T47D (cell line): ENCODE measurements around the gene MR1.

ENCODE experiments used
- DNase-seq, 2 experiments: peaks; one replicate each; pipeline versions ENCODE4 v3.0.0 to v3.0.0-alpha.2; 2011 to 2012; ENCODE audit warnings: low read depth in 1 of 2, low spot score in 1 of 2
- JUND ChIP-seq: IDR thresholded peaks from 2 replicates; pipeline ENCODE4 v1.6.1; 2012; ENCODE audit warnings: low read depth
- in situ Hi-C: cut with HindIII; loops from 2 replicates; pipeline ENCODE4 v1.10.0; 2016; ENCODE audit warnings: low sequenced_read_pairs, low pct_unique_long_range_greater_than_20kb

Gene MR1

DNA sequence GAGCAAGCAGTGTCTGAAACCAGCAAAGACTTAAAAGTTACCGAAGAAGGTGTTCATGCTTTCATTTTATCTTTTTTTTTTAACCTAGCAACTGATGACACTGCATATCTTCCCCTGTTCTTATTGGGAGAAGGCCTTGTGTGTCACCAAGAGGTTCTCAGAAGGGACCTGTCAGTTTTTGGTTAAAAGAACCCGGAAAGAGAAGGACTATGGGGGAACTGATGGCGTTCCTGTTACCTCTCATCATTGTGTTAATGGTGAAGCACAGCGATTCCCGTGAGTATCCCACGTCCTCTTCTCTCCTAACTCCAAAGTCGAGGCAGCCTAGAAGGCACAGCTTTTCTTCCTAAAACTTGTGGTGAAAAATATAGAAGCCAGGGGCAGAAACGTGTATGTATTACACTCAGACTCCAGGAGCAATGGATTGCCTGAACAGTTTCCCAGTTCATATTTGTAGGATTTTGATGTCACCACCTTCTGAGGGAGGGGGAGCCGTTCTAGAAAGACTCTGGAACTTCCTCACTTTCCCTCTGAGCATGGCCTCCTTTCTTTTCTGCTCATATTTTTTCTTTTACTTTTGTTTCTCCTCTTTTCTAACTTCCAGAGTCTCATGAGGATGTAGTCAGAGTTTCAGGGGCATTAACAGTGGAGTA is at the start of gene MR1:
MR1 (plus strand) TSS at position 185 of the 653 bp plus-strand sequence; CDS start at position 210, 25 bp downstream.
- in situ Hi-C loops: no loop called here
- peak; percentile 75 to 94 for DNase-seq
- no peak for TF ChIP-seq JUND

DNA sequence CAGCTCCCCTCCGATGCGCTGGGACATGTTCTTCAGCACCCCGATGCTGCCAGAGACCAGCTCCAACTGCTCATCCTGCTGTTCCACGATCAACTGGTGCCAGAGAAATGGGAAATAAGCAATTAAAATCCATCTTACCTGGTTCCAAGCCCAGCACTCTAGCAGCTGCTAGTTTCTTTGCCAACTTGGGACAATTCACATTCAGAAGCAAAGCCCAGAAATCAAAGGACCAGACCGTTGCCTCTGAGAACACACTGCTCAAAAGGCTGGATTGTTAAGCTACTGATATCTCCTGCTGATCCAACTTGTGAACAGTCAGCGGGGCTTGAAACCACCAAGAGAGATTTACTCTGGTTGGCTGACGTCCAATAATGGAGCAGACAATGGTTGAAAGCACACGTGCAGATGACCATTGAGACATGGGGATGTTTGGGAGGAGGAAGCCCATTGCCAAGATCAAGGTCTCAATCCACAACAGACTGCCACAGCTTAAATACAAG is 45.5 kb upstream of the MR1 start:
- no peak for TF ChIP-seq JUND
- DNase-seq: no peak
- in situ Hi-C loops: no loop called here

DNA sequence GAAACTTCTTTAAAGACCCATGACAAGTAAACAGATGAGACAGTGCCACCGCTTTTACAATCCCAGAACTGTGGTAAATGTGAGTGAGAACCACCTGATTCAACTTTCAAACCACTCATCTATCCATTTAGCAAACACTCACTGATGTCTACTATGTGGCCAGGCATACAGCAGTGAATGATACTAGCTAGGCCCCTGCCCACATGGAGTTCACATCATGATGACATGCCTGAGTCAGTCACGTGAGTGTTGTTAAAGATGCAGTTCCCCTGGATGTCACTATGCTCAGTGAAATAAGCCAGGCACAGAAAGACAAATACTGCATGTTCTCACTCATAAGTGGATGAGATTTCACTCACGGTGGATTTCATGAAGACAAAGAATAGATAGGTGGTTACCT is 39.5 kb upstream of the MR1 start:
- TF ChIP-seq JUND: no peak
- no peak for DNase-seq
- in situ Hi-C loops: no loop called here

DNA sequence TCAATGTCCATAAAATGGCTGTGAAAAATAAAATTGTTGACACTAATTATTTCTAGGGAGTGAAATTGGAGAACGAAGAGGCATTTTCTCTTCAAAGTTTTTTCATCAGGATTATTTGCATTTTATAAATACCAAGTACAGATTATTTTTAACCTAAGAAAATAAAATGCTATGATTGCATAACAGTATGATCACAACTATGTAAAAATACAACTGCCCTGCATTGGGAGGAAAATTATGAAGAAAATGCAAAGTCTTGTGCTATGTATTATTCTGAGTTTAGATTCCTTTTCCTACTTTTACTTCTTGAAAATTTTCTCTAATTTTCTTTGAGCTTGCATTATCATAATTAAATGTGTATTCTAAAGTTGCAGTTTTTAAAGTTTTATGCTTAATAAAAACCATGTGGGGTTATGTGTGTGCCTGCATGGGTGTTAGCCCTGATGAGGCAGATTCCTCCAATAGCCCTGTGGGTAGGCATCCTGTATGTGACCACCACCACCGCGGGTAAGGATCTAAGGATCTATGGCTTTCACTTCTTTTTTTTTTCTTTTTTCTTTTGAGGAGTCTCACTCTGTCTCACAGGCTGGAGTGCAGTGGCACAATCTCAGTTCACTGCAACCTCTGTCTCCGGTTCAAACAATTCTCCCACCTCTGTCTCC is 35.8 kb upstream of the MR1 start:
- in situ Hi-C loops: no loop called here
- DNase-seq: no peak
- TF ChIP-seq JUND: no peak

DNA sequence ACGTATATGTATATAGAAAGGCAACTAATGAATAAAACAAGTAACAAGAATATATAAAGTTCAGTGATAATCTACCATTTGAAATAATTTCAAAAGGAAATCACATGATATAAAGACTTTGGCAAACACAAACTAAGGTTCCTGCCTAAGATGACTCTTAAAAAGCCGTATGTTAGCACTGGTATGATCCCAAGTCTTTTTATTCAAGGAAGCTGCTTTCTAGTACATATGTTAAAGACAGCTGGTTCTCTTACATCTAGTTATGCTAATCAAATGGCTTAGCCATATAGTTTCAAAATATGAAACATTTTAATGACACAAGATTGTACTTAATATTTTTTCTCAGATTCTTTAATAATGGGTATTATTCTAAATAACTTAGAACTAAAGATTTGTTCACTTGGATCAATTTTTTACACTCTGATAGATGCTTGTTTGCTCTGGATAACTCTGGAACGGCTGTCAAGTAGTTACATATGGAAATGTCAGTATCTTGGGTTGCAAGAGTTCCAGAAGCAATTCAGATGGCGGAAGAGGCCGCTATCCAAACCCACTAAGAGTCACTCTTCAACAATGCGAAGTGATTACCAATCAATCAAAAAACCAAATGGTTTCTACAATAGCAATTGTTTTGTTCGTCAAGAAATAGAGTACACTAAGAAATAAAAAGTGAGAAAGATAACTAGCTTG is 32.5 kb upstream of the MR1 start:
- no peak for TF ChIP-seq JUND
- in situ Hi-C loops: no loop called here
- DNase-seq: no peak

DNA sequence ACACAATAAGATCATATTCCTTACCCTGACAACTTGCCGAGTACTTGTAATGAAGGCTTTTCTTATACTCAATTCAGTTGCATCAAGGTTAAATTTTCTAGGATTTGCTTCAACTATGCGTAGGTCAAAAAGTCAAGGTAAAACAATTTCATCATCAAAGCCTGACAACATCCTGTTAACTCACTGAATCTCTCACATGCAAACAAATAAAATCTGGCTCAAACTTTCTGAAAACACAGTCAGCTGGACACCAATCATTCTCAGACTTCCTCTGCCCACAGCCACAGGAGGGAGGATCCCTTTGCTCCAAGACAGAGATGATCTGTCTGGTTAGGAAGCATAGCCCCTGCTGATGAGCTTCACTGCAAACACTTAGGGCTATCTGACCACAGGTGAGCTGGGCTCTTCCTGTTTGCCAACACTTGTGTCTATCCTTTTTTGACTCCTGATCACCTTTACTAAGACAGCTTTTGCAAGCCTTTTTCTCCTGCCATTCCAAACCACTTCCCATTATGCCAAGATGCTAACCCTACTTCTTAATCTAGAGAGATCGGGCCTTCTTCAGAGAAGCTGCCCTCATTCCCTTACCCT is 31.1 kb upstream of the MR1 start:
- in situ Hi-C loops: no loop called here
- no peak for TF ChIP-seq JUND
- no peak for DNase-seq

DNA sequence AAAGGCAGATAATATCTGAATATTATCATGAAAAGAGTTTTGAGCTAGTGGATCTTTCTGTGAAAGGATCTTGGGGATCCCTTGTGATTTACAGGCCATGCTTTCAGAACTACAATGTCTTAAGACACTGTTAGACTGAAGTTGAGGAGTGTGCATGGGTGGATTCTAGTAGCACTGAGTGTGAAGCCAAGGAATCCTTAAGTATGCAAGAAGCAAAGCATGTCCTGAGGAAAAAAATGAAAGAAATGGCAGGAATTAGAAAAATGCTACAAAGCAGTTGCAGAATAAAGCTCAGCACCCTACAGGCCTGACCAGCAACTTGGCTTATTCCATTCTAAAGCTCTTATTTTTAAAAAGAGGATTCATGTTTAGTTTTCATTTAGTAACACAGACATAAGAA is 23.0 kb upstream of the MR1 start:
- in situ Hi-C loops: no loop called here
- no peak for TF ChIP-seq JUND
- peak in 1 of 2 experiments; percentile 28 for DNase-seq

DNA sequence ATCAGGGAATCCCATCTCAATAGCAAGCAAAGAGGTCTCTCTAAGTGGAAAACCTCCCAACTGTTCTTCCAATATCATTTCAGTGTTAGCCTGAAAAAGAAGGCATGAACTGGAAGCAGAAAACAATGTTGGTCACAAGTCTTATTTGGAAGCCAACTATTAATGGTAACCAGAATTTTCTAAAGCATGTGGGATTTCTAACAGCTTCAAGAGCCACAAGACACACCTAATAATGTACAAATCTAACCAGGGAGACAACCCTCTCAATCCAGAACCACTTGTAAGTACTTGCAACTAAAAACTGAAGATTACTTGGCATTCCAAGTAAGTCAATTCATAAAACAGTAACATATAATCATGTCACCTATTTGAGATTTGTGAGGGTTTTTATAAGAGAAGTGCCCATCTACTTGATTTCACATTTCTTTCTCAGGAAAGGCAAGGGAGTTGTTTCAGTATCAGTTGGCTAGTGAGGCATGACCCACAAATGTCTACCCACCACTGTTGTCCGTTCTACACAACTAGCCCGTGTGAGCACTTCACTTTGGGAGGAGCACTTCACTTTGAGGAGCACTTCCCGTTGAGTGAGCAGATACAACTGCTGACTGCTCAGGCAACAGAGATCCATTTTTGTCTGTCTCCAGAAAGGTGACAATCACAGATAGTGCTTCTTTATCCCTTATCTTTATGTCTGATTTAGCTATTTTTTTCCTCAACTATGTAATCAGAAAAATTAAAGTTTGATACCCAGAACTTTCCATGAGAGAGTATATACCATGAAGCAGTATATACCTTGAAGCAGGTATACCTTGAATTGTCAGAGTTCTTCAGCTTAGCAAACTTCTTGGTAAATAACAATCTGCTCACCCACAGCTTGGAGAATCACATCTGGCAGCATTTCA is 22.2 kb upstream of the MR1 start:
- no peak for TF ChIP-seq JUND
- DNase-seq: no peak
- in situ Hi-C loops: no loop called here

DNA sequence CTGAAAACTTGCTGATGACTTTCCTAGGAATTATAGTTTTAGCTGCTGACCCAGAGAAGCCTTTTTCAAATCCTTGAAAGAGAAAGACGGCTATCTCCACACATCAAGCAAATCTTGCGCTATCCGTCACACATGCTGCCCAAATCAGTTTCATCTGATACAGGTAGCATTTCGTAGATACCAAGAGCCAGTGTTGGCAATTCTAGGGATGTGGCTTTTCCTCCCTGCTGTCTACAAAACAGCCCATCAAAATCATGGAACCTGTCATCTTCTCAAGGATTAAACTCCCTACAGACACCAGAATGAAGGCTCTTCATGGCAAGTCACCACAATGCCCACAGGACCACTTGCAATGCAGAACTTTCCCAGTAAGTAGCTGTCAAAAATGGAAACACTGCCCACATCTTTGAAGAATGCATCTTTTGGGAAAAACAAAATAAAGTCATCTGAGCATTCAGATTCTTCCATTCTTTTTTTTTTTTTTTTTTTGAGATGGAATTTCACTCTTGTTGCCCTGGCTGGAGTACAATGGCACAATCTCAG is 21.5 kb upstream of the MR1 start:
- in situ Hi-C loops: no loop called here
- DNase-seq: no peak
- TF ChIP-seq JUND: no peak

DNA sequence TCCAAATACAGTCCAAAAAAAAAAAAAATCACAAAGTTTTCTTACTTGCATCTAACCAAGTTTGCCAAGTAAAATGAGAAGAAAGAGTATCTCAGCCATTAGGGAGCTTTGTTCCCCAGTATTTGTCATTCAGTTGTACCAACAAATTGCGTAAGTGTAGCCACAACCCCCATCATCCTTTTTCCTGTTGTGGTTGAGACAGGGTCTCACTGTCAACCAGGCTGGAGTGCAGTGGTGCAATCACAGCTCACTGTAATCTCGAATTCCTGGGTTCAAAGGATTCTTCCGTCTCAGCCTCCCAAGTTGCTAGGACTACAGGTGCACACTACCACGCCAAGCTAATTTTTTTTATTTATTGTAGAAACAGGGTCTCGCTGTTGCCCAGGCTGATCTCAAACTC is 20.6 kb upstream of the MR1 start:
- in situ Hi-C loops: no loop called here
- no peak for TF ChIP-seq JUND
- DNase-seq: no peak

DNA sequence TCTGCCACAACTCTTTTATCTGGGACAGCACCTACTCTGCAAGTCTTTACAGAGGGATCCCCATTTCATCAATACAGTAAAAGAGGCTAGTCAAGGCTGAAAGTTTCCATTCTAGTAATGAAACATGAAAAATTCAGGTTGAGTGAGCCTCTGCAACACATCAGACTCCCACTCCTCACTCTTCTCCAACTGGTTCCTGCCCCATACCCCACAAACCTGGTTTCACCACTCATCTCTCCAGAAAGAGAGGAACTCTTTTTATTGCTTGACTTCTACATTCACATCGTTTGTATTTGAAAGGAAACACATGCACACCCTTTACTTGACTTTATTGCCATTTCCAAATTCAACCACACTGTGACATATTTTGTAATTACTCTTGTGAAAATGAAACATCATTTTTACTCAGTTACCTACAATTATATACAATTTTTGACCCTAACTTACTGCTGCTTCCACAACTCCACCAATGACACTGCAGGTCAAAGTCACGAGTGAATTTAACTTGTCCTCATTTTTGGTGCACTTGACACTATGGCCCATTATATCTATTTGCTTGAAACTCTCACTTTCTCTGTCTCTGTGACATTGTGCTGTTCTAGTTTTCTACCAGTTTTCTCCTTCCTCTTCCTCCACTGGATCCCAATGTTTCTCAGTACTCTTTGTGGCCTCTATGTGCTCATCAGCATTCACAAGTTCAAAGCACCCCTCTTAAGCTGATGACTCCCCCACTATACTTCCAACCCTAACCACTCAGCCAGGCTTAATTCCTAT is 19.1 kb upstream of the MR1 start:
- no peak for TF ChIP-seq JUND
- no peak for DNase-seq
- in situ Hi-C loops: no loop called here
